HG03442 (cell line): ENCODE measurements around the gene KLHL40.

Experiments
- ATAC-seq: cut with Tn5 transposase; IDR thresholded peaks from one replicate; pipeline ENCODE4 v1.9.1; 2021; ENCODE audit warnings: mild to moderate bottlenecking, moderate library complexity; ENCODE audit not compliant: unreplicated experiment

The KLHL40 gene

GRCh38 chr3:42656680-42657610 is 28.4 kb upstream of the KLHL40 start:
- ATAC-seq, result no peak

- no peak for ATAC-seq
Observed at GRCh38 chr3:42657675-42658074, 27.7 kb upstream of the KLHL40 start.

GRCh38 chr3:42658091-42658770 is 27.1 kb upstream of the KLHL40 start:
- ATAC-seq, result no peak

- ATAC-seq, result no peak
Observed at GRCh38 chr3:42658771-42659390, 26.5 kb upstream of the KLHL40 start.

- ATAC-seq, result no peak
Observed at GRCh38 chr3:42659451-42660130, 25.7 kb upstream of the KLHL40 start.

GRCh38 chr3:42660131-42660715 is 25.1 kb upstream of the KLHL40 start:
- ATAC-seq, result no peak

- ATAC-seq, result no peak
Observed at GRCh38 chr3:42660898-42661297, 24.4 kb upstream of the KLHL40 start.

- no peak for ATAC-seq
Observed at GRCh38 chr3:42661593-42662022, 23.7 kb upstream of the KLHL40 start.

GRCh38 chr3:42662037-42662812 is 23.1 kb upstream of the KLHL40 start:
- no peak for ATAC-seq

- no peak for ATAC-seq
Observed at GRCh38 chr3:42662813-42663535, 22.4 kb upstream of the KLHL40 start.

- no peak for ATAC-seq
Observed at GRCh38 chr3:42663581-42664437, 21.5 kb upstream of the KLHL40 start.

- no peak for ATAC-seq
Observed at GRCh38 chr3:42664438-42664803, 20.9 kb upstream of the KLHL40 start.

GRCh38 chr3:42665050-42665878 is 20.1 kb upstream of the KLHL40 start:
- no peak for ATAC-seq

- no peak for ATAC-seq
Observed at GRCh38 chr3:42666022-42666421, 19.3 kb upstream of the KLHL40 start.

GRCh38 chr3:42666577-42666998 is 18.7 kb upstream of the KLHL40 start:
- ATAC-seq, result no peak

- ATAC-seq, result no peak
Observed at GRCh38 chr3:42667096-42667522, 18.2 kb upstream of the KLHL40 start.
